Ramos (cell line): ENCODE data around the gene RTTN.

Experiments
- in situ Hi-C: fragments of 300-500 bp; cut with MboI; formaldehyde crosslinking; loops from one replicate; pipeline ENCODE4 v1.14.3; 2022; ENCODE audit warnings: low sequenced_read_pairs; ENCODE audit not compliant: unreplicated experiment

RTTN gene

GRCh38 chr18:70036771-70037347 lies 168.6 kb downstream of the RTTN start:
- in situ Hi-C loops, result no loop called here

GRCh38 chr18:70036168-70036567 lies 169.3 kb downstream of the RTTN start:
- in situ Hi-C loops, result no loop called here

- in situ Hi-C loops, result no loop called here
Observed at GRCh38 chr18:70031221-70031620, 174.3 kb downstream of the RTTN start.

GRCh38 chr18:70030728-70031127 lies 174.8 kb downstream of the RTTN start:
- in situ Hi-C loops, result no loop called here

GRCh38 chr18:70029163-70029562 lies 176.3 kb downstream of the RTTN start:
- in situ Hi-C loops, result no loop called here

- in situ Hi-C loops, result no loop called here
Observed at GRCh38 chr18:70028734-70029133, 176.8 kb downstream of the RTTN start.

GRCh38 chr18:70028084-70028483 lies 177.4 kb downstream of the RTTN start:
- in situ Hi-C loops, result no loop called here

GRCh38 chr18:70025580-70025979 lies 179.9 kb downstream of the RTTN start:
- in situ Hi-C loops, result no loop called here

- in situ Hi-C loops, result no loop called here
Observed at GRCh38 chr18:70024829-70025228, 180.7 kb downstream of the RTTN start.

- in situ Hi-C loops, result no loop called here
Observed at GRCh38 chr18:70024093-70024492, 181.4 kb downstream of the RTTN start.

GRCh38 chr18:70022636-70023035 lies 182.9 kb downstream of the RTTN start:
- in situ Hi-C loops, result no loop called here

GRCh38 chr18:70021498-70021897 lies 184.0 kb downstream of the RTTN start:
- in situ Hi-C loops, result no loop called here

- in situ Hi-C loops, result no loop called here
Observed at GRCh38 chr18:70021043-70021442, 184.4 kb downstream of the RTTN start.

GRCh38 chr18:70019991-70020390 lies 185.5 kb downstream of the RTTN start:
- in situ Hi-C loops, result no loop called here

GRCh38 chr18:70019136-70019535 lies 186.4 kb downstream of the RTTN start:
- in situ Hi-C loops, result no loop called here

- in situ Hi-C loops, result no loop called here
Observed at GRCh38 chr18:70015127-70015526, 190.4 kb downstream of the RTTN start.

- in situ Hi-C loops, result no loop called here
Observed at GRCh38 chr18:70005580-70005979, 199.9 kb downstream of the RTTN start.

- in situ Hi-C loops, result no loop called here
Observed at GRCh38 chr18:70004696-70005095, 200.8 kb downstream of the RTTN start.

- in situ Hi-C loops, result no loop called here
Observed at GRCh38 chr18:69999656-70000055, 205.8 kb downstream of the RTTN start.

GRCh38 chr18:69998523-69998987 lies 206.9 kb downstream of the RTTN start:
- in situ Hi-C loops, result no loop called here

GRCh38 chr18:69996951-69997798 lies 208.3 kb downstream of the RTTN start:
- in situ Hi-C loops, result no loop called here

GRCh38 chr18:69996417-69996816 lies 209.1 kb downstream of the RTTN start:
- in situ Hi-C loops, result no loop called here
